KOPT-K1 (cell line): Measurements from ENCODE around the gene CD58.
"Not testable (repeated sequence)": the region's sequence is repeated elsewhere in the genome, so short reads cannot be mapped to it uniquely, and the experiment has no call there.

ENCODE experiments used
- H3K27ac ChIP-seq: fragments of 200-600 bp; sonication (generic); 2 replicates; pipeline ENCODE4 v1.5.1; 2016; ENCODE audit warnings: antibody characterized with exemption, mild to moderate bottlenecking, low read depth, low read length; ENCODE audit not compliant: poor library complexity, severe bottlenecking
- H3K36me3 ChIP-seq: fragments of 200-600 bp; sonication (generic); 2 replicates; pipeline ENCODE4 v1.5.1; 2017; ENCODE audit warnings: antibody characterized with exemption, mild to moderate bottlenecking, low read length, moderate library complexity; ENCODE audit not compliant: insufficient read depth
- H3K9me3 ChIP-seq: fragments of 200-600 bp; sonication (generic); 2 replicates; pipeline ENCODE4 v1.5.1; 2017; ENCODE audit warnings: antibody characterized with exemption, low read length, mild to moderate bottlenecking; ENCODE audit not compliant: insufficient read depth, poor library complexity, severe bottlenecking

CD58 gene

DNA sequence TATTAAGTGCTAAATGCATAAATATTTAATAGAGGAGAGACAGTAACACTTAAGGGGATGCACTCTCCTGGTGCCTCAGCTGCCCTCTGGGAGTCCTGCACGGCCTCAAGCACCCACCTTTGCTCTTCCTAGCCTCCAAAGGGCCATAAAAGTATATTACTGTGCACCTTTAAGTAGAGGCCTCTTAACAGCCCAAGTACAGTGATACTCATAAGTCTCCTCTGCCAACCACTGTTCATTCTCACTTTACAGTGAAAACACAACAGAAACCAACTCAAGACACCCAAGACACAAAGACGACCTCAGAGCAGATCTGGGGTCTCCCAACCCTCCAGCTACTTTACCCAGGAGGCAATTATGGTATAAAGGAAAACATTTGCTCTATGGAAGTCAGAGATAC, 26.6 kb upstream of the CD58 start:
- H3K27ac ChIP-seq, H3K36me3 ChIP-seq: not testable (repeated sequence)

DNA sequence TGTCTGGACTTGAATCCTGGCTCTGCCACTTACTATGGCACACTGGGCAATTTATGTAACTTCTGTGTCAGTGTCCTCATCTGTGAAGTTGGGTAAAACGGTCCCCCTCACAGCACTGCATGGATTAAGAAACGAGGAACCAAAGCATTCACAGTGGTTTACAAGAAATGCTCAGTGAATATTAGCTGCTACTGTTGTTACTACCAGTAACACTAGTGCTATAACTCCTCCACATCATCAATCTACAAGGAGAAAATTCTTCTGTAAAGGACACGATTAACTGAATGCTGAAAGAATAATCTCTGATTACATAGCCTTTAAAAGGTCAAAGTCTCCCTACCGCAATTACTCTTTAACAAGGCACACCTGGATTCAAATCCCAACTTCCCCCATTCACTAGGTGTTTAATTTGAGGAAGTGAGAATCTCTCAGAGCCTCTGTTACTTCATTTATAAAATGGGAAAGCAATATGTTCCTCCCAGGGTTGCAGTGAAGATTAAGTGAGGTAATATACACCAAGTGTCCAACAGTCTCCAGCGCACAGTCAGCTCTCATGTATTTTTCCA, 26.0 kb upstream of the CD58 start:
- not testable (repeated sequence) for H3K9me3 ChIP-seq, H3K36me3 ChIP-seq, H3K27ac ChIP-seq

More for the DNA sequence above, 26.6 kb upstream of the CD58 start:
- not testable (repeated sequence) for H3K9me3 ChIP-seq

DNA sequence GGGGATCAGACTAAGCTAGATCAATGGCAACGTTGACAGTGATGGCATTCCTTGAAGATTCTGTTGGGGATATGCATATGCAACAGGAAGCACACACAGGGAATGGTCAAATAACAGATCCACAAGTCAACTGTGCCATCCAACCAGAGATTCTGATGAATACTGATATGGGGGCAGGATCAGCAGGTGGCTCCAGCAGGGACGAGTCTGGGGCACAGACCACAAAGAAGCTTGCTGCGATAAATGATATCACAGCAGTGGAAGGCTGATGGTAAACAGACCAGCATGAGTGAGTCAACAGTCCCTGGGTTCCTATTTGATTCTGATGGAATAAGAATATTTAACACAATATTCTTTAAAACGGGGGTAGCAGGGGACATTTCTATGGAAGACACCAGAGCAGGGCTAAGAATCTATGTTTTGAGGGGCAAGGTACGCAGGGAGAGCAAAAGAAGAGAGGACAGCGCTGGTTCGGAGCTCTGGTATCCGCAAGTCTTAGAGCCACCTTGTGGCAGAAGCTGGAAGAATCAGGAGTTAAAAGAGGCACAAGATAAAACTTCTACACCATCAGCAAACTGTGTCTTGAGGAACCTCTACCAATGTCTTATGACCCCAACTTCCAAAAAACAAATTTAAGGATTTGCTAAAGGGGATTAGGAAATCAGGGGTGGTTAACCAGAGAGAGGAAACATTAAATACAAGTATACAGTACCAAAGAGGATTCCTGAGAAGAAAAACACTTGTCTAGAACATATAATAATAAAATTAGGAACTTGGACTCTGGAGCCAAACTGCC, 25.3 kb upstream of the CD58 start:
- H3K9me3 ChIP-seq, H3K27ac ChIP-seq, H3K36me3 ChIP-seq: not testable (repeated sequence)

DNA sequence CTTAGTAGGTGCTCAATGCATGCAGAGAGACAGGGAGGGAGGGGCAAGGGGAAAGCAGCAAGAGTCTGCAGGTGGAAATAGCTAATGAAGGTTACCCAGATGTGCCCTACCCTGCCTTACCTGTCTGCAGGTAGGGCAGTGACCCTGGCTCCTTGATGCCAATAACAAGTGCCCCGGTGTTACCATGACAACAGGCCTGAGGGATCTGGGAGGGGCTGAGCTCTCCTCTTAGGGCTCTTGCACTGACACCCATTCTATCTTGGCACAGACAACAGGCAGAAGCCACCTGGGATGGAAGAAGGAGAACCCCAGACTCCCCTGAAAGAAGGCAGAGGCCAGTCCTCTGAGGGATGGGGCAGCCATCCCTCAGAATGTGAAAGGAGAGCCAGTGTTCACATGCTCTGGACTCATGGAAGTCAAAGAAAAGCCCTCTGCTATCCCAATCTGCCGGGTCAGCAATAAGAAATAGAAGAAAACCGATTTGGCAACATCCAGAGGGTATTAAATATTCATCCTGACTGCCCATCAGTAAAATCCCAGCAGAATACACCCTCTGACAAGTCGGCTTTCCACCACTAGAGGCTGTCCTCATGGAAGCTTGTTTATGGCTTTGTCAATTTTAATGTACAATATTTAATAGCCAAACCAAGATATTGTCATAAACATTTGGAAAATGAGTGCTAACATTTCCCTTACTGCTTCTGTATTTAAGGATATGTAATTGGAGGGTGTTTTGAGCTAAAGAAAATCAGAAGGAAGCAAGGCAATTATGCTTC, 24.4 kb upstream of the CD58 start:
- not testable (repeated sequence) for H3K9me3 ChIP-seq, H3K27ac ChIP-seq

DNA sequence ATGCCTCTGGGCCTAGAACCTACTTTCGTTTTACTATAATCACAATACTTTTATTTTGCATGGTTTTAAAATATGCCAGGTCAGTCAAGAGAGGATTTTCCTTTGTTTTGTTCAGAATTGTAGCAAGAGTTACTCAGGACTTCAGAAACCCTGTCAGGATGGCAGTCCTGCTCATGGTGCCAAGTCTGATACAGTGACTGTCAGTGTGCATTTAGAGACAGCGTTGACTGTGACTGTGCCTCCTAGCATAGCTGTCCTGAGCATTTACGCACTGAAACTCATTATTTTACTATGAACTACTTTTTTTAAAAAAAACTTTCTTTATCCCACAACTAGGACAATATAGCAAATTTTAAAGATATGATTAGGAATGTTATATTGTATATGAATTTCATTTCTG, 23.2 kb upstream of the CD58 start:
- H3K9me3 ChIP-seq, H3K27ac ChIP-seq, H3K36me3 ChIP-seq: not testable (repeated sequence)

More for the DNA sequence above, 24.4 kb upstream of the CD58 start:
- not testable (repeated sequence) for H3K36me3 ChIP-seq

DNA sequence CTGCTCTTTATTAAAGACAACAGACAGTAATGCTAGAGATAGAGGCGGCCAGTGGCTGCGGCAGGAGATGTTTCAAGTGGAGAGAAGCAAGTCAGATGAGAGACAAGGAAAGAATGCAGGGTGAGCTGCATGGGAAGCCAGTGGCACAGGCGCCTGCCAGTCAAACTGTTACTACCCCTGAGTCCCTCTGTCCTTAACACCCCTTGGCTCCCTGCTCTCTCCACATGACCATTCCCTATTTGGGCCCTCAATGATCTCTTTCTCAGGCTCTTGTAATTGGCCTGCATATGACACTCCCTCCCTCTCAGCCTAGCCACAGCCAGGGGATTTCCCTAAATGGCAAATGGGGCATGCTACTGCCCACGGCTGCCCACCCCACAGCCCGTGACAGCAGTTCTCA, 22.6 kb upstream of the CD58 start:
- H3K27ac ChIP-seq, H3K36me3 ChIP-seq, H3K9me3 ChIP-seq: not testable (repeated sequence)

DNA sequence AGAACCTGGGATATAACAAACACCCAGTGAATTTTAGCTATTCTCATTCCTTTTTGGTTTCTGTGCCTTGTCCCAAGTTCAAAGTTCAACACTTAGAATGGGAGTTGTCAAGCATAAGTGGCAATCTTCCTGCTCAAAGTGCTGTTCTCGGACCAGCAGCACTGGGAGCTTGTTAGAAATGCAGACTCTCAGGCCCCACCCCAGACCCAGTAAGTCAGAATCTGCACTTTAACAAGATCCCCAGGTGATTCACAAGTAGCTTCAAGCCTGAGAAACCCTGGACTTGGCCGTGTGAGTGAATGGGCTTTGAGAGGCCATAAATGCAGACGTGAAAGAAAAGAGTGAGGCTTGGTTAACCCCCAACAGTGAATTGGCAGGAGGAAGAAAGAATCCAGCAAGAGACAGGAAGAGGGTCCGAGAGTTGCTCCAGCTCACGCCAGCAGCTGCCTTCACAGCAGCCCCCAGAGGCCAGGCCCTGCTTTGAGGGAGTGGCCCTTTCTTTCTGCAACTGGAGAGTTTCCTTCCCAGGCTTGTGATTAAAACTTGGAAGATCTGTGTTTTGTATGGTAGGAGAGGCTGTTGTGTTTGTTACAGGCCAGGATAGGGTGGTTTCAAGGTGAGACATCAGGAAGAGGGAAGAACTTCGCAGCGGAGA, 21.3 kb upstream of the CD58 start:
- not testable (repeated sequence) for H3K27ac ChIP-seq, H3K9me3 ChIP-seq, H3K36me3 ChIP-seq

DNA sequence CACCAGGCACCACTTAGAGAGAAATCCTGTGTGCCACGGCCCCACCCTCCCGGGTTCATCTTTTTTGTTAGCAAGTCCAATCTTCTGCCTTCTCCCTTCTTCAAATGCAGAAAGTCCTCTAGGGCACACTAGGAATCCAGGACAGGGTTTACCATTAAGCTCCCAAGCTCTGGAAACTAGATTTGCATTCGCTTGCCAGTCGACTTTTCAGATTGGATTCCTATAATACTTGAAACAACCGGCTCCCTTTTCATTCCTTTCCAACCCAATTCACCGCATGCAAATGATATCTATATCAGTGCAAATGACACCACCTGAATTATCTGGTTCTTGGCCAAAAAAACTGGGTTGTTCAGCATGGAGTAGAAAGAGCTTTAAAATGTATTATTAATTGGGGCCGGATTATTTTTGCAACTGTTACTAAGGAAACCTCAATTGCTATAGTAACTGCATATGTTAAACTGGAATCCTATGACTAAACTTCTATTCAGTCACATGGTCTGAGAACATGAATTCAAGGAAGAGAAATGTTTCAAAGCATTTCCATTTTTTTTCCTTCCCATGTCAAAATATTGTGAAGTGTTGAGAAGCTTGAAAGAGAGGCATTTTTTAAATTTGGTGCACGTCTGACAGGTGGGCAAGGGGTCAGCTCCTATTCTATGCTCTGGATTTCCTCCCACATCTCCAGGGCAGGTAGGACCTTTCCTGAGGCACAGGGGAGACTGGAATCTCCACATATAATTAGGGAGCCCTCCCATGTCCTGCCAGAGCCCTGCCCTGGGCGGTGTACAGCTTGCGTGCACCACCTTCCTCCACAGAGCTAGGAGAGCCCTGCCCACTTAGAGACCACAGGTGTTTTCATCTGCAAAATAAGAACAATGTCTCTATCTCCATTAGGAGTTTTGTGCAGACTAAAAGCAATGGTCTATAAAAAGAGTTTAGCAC, 20.5 kb upstream of the CD58 start:
- not testable (repeated sequence) for H3K9me3 ChIP-seq, H3K36me3 ChIP-seq, H3K27ac ChIP-seq

DNA sequence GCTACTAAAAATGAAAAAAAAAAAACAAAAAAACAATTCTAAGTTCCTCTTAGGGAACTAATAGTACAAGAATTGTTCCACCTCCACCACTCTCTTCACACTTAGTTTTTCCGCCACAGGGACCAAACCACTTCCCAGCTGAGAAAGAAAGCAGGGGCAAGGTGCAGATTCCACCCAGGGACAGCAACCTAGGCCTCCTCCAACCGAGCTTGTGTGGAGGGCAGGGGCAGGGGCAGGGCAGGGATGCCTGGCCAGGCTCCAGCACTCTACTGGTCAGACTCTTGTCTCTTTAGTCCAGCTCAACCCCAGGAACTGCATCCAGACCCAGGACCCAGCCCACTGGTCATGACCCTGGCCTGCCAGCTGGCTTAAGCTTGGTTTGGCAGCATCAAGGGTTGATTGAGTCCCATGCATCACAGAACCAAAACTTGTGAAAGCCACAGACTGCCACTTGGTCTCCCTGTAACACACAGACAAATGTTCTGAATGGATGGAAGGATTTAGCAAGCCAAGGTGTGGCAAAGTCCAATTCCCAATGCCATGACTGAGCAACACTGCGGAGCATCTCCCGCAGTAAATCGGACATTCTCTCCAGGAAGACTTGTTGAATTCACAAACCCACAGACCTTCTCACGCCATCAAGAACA, 19.7 kb upstream of the CD58 start:
- not testable (repeated sequence) for H3K36me3 ChIP-seq, H3K27ac ChIP-seq, H3K9me3 ChIP-seq

DNA sequence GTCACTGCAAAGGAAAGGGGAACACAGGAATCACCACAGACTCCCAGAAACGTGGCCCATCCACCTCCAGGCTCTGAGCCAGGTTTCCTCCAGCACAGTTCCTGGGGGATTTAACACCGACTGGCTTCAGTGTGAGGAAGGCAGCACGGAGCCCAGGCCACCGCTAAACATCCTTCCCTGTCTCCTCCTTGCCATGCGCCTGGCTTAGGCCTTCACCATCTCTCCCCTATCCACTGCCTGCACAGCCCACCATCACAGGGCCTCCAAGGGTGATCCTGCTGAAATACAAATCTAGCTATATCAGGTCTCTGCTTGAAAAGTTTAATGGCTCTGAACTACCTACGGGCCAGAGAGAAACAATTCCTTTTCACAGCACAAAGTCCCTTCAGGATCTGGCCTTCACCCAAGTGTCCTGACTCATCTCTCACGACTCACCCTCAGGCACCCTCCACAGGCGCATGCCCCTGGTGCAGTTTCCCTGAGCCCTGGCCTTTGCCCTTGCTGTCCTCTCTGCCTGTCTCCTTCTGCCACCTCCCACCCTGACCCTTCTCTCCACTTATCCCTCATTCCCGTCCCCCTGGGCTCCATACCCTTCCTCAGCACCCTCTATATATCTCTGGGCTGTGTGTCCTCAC, 18.4 kb upstream of the CD58 start:
- not testable (repeated sequence) for H3K36me3 ChIP-seq, H3K9me3 ChIP-seq, H3K27ac ChIP-seq

DNA sequence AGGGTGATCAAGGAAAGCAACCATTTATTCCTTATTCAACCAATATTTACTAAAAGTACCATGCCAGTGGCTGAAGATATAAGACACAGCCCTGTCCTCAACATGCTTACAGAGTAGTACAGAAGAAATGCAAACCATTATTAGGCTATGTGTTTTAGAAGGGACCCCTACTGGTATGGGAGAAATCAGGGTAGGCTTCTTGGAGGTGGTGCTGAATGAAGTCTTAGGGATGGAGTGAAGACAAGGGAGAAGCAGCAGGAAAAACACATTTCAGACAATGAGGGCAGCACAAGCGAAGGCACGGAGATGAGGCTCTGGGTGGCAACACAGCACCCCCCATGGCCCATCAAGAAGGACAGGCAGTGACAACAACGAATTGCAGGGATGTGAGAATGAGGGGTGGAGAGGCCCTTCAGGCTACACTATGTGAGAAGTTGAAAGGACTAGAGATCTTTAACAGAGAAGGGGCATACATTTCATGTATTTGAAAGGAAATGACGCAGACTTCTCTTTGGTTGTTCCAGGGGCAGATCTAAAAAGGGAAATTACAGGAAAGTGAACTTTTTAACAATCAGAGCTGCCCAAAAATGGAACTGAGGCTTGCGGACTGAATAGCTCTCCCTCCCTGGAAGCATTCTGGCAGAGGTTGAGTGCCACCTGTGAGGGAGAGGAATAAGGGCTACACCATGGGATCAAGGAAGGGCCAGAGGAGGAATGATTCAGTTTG, 16.8 kb upstream of the CD58 start:
- H3K36me3 ChIP-seq: no peaks in the 10 kb centered on the region
- no peaks in the 10 kb centered on the region for H3K9me3 ChIP-seq
- H3K27ac ChIP-seq: no peak overlapping the region

DNA sequence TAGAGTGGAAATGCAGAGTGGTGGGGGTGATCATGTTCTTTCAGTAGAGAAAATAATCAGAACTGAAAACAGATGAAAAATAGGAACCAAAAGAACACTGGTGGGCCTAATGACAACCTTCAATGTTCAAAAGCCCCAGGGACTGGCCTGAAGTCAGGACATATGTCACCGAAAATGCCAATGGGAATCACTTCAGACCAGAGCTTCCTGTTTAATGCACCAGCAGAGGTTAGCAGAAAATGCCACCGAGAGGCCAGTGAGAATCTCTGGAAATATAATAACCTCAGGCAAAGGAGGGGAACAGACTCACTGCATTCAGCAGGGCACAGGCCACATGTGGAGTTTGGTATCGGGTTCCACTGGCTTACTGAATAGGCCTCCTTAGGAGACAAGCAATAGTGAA, 15.9 kb upstream of the CD58 start:
- Histone ChIP-seq H3K9me3 (no peaks in the 10 kb centered on the region), H3K27ac (no peak overlapping the region), H3K36me3 (no peaks in the 10 kb centered on the region)

DNA sequence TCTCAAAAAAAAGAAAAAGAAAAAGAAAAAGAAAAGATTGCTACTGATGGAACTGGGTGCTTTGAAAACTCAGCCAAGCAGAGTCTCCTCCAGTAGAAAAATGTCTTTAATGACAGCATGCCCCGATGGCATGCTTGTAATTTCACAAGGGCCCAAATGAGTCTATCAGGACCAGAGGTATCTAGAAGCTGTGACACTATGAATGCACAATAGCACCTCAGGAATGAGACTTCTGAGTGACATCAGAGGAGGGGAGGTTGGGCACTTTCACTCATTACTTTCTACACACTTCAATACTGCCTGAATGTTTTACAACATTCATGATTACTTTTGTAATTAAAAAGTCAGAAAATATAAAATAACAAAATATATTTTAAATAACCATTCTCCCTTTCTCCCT, 15.1 kb upstream of the CD58 start:
- no peaks in the 10 kb centered on the region for H3K36me3 ChIP-seq
- H3K9me3 ChIP-seq: no peaks in the 10 kb centered on the region
- H3K27ac ChIP-seq: no peak overlapping the region
